RWPE1 (cell line): ENCODE results near the gene IL17D.

Experiments
- CTCF ChIA-PET: fragments of 350-600 bp; sonication (Branson Sonifier 250); formaldehyde crosslinking; extraction: SDS; loops from one replicate; lab custom pipeline; 2021; lab: Yijun Ruan, JAX
- POLR2A ChIA-PET: fragments of 400-600 bp; formaldehyde crosslinking; extraction: SDS; loops from one replicate; lab custom pipeline; 2020; ENCODE audit warnings: antibody characterized with exemption; ENCODE audit not compliant: low non-redundant PET; lab: Yijun Ruan, JAX
- DNase-seq: peaks from one replicate; pipeline ENCODE4 v3.0.0; 2012; ENCODE audit warnings: low spot score
- H3K27ac ChIP-seq: fragments of 450-650 bp; 2 replicates; pipeline ENCODE4 v1.5.1; 2017
- CTCF ChIP-seq: fragments of 450-650 bp; conservative IDR thresholded peaks from 2 replicates; pipeline ENCODE4 v1.5.1; 2017; ENCODE audit warnings: low read depth, mild to moderate bottlenecking

IL17D gene

GRCh38 chr13:20720499-20720898 is 17.0 kb downstream of the IL17D start:
- CTCF ChIA-PET, result interaction anchor here (0.5 to 0.6 kb wide), 2 partner anchors 149 to 196 kb away, joined by 3 read pairs; no protein-coding TSS in a partner anchor
- no peak overlapping the region for H3K27ac ChIP-seq
- DNase-seq, result no peak
- TF ChIP-seq CTCF, result no peak
- POLR2A ChIA-PET, result no interaction called here

- no peak for DNase-seq
- TF ChIP-seq CTCF, result no peak
- ChIA-PET POLR2A (no interaction called here), CTCF (no interaction called here)
- H3K27ac ChIP-seq, result no peak overlapping the region
Measured at GRCh38 chr13:20721058-20721453, 17.6 kb downstream of the IL17D start.

GRCh38 chr13:20721454-20722357 is 18.2 kb downstream of the IL17D start:
- no peak overlapping the region for H3K27ac ChIP-seq

GRCh38 chr13:20727856-20728255 is 24.4 kb downstream of the IL17D start:
- no peak for TF ChIP-seq CTCF
- CTCF ChIA-PET, result no interaction called here
- H3K27ac ChIP-seq, result no peak overlapping the region
- no peak for DNase-seq
- POLR2A ChIA-PET, result no interaction called here

More at GRCh38 chr13:20721454-20722357, 18.2 kb downstream of the IL17D start:
- ChIA-PET CTCF (interaction anchor here (1.1 kb wide), 1 partner anchor 18 kb away, joined by 3 read pairs; no protein-coding TSS in a partner anchor), POLR2A (no interaction called here)
- TF ChIP-seq CTCF, result no peak
- peak; percentile 49 for DNase-seq

GRCh38 chr13:20728579-20729311 is 25.2 kb downstream of the IL17D start:
- DNase-seq, result no peak
- ChIA-PET CTCF (no interaction called here), POLR2A (no interaction called here)
- H3K27ac ChIP-seq, result no peak overlapping the region
- TF ChIP-seq CTCF, result no peak
